HG03378 (cell line): ENCODE results near the gene AK3.
"Not testable (repeated sequence)": the region's sequence is repeated elsewhere in the genome, so short reads cannot be mapped to it uniquely, and the experiment has no call there.

Source experiments
- ATAC-seq: cut with Tn5 transposase; IDR thresholded peaks from one replicate; pipeline ENCODE4 v1.9.1; 2021; ENCODE audit warnings: mild to moderate bottlenecking, moderate library complexity; ENCODE audit not compliant: unreplicated experiment

Gene AK3

DNA sequence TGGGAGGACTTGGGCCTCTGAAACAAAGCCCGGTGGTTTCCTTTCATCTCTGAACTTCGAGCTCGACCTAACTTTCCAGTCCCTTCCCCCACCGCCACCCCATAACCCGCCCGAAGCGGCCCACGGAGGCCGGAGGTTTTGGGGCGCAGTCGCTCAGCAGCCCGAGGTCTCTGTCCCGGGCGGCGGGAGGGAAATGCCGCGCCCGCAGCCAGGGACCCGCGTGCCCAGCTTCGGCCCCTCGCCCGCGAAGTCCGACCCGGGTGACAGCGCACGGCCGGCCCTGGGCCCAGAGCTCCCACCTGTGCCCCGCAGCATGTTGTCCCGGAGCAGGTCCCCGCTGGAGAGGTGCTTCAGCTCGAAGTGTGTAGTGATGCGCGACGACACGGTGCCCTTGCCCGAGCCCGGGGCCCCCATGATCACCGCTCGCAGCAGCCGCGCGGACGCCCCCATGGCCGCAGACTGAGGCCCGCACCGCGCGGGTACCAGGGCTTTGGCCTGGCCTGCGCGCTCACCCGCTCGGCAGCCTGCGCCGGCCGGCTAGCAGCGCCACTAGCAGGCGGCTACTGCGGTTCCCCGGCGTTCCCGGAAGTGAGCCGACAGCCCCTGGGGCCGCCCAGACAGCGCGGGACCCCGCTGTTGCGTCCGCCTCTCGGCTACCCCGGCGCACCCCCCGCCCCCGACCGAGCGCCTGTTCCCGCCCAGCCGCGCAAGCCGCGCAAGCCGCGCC, at the start of gene AK3:
AK3 (minus strand) TSS at position 565 of the 727 bp plus-strand sequence; CDS start at position 450, 115 bp downstream.
- ATAC-seq = peak; percentile 68

DNA sequence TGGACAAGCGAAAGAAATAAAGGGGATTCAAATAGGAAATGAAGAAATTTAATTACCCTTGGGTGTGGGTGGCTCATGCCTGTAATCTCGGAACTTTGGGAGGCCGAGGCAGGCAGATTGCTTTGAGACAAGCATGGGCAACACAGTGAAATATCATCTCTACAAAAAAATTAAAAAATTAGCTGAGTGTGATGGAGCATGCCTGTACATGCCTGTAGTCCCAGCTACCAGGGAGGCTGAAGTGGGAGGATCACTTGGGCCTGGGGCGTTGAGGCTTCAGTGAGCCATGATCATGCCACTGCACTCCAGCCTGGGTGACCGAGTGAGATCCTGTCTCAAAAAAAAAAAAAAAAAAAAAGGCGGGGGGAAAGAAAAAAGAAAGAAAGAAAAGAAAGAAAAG, 47.7 kb upstream of the AK3 start:
- no peak for ATAC-seq

DNA sequence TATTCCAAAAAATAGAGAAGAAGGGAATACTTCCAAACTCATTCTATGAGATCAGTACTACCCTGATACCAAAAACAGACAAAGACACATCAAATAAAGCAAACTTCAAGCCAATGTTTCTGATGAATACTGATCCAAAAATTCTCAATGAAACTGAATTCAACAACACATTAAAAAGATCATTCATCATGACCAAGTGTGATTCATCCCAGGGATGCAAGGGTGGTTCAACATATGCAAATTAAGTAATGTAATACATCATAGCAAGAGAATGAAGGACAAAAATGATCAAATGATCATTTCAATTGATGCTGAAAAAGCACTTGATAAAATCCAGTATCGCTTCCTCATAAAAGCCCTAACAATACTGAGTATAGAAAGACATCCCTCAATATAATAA, 46.9 kb upstream of the AK3 start:
- ATAC-seq = no peak

DNA sequence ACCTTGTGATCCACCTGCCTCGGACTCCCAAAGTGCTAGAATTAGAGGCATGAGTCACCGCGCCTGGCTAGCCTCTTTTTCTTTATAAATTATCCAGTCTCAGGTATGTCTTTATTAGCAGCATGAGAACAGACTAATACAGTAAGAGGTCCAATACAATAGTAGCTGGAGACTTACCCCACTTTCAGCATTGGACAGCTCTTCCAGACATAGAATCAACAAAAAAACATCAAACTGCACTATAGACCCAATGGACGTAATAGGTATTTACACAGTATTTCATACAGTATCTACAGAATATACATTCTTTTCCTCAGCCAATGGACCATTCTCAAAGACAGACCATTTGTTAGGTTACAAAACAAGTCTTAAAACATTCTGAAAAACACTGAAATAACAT, 45.6 kb upstream of the AK3 start:
- no peak for ATAC-seq

DNA sequence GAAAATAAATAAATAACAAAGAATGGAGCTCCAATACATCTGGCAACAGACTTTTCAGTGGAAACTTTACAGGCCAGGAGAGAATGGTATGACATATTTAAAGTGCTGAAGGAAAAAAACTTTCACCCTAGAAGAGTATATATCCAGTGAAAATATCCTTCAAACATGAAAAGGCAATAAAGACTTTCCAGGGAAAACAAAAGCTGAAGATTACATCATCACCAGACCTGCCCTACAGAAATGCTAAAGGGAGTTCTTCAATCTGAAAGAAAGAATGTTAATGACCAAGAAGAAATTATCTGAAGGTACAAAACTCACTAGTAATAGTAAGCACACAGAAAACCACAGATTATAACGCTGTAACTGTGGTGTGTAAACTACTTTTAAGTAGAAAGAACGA, 43.4 kb upstream of the AK3 start:
- no peak for ATAC-seq

DNA sequence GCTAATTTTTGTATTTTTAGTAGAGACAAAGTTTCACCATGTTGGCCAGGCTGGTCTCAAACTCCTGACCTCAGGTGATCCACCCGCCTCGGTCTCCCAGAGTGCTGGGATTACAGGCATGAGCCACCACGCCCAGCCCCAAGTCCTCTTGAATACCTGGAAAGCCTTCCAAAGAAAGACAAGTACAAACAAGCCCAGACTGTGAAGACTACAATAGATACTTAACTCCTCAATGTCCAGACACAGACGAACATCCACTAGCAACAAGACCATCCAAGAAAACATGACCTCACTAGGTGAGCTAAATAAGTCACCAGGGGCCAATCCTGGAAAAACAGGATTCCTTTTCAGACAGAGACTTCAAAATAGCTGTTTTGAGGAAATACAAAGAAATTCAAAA, 42.2 kb upstream of the AK3 start:
- ATAC-seq = not testable (repeated sequence)

DNA sequence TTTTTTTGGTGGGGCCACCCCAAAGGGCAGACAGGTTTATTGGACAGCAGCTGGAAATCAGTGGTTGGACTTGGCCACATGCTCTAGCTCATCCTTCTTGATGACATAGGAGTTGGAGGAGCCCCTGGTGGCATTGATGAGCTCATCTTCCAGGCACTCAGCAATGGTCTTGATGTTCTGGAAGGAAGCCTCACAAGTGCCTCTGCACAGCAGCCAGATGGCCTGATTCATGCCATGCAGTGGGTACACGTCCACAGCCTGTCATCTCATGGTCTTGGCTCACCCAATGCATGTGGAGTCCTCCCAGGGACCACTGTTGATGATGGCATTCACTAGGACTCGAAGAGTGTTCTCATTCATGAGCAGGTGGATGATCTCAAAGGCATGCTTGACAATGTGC, 40.4 kb upstream of the AK3 start:
- ATAC-seq = no peak

DNA sequence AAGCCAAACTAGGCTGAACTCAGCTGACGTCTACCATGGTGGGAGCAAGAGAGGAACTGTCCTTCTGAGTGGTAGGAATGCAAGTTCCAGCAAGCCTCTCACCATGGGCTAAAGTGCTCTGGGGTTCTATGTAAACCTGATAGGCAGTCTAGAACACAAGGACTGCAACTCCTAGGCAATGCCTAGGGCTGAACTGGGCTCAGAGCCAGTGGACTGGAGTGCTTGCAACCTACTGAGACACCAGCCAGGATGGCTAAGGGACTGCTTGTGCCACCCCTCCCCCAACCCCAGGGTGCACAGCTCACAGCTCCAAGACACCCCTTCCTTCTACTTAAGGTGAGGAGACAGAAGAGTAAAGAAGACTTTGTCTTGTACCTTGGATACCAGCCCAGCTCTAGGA, 39.6 kb upstream of the AK3 start:
- no peak for ATAC-seq

DNA sequence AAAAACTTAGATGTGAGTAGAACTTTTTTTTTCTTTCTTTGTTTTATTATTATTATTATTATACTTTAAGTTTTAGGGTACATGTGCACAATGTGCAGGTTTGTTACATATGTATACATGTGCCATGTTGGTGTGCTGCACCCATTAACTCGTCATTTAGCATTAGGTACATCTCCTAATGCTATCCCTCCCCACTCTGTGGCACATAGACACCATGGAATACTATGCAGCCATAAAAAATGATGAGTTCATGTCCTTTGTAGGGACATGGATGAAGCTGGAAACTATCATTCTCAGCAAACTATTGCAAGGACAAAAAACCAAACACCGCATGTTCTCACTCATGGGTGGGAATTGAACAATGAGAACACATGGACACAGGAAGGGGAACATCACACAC, 34.0 kb upstream of the AK3 start:
- ATAC-seq = not testable (repeated sequence)

DNA sequence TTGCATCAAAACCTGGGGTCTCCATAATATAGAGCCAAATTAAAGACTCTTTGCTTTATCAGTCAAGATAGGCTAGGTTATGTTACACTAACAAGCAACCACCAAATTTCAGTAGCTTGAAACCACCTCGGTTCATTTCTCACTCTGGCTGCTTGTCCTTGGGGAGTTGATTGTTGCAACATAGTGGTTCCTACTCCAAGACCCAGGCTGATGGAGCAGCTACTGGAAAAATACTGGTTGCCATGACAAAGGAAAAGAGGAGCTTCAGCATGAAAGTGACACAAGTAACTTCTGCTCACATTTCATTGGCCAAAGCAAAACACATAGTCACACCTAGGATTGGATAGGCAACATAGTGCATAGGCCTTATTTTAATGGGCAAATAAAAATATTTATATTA, 33.2 kb upstream of the AK3 start:
- no peak for ATAC-seq

DNA sequence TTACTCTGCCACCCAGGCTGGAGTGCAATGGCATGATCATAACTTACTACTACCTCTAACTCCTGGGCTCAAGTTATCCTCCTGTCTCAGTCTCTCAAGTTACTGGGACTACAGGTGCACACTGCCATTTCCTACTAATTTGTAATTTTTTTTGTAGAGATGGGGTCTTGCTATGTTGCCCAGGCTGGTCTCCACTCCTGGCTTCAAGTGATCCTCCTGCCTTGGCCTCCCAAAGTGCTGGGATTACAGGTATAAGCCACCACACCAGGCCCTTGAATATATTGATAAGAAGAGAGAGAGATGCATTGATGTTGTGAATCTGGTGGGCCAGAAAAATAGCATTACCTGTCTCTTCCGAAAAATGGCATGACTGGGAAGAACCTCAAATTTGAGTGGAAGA, 30.8 kb upstream of the AK3 start:
- no peak for ATAC-seq

DNA sequence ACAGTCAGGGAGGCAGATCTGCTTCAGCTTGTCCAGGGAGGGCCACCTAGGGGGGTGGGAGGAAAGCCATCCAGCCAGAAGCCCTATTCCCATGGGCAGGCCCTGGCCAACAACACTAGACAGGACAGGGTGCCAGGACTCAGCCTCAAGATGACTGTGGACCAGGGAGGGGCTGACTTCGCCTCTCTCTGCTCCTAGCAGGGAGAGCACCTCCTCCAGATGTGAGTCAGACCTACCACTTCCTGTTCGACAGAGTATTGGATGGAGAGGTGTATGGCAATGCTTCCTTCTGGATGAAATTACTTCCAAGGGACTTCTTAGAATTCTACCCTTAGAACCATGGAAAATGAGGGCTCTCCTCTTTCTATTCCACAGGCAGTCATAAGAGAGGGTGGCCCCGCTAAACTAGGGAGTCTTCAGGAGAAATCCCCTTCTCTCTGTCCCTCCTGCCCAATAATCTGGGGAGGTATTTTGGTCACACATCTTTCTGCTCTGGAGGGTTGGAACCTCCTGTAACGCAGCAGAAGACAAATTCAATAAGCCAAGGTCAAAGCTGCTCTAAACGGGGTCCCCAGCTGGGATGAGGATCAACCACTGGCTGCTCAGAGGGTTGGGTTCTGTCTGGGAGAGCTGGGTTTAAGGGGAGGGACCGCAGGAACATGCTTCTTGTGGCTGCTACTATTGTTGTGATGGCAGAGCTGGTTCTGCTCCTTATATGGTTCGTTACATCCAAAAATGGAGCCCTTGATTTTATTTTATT, 28.5 kb upstream of the AK3 start:
- no peak for ATAC-seq

DNA sequence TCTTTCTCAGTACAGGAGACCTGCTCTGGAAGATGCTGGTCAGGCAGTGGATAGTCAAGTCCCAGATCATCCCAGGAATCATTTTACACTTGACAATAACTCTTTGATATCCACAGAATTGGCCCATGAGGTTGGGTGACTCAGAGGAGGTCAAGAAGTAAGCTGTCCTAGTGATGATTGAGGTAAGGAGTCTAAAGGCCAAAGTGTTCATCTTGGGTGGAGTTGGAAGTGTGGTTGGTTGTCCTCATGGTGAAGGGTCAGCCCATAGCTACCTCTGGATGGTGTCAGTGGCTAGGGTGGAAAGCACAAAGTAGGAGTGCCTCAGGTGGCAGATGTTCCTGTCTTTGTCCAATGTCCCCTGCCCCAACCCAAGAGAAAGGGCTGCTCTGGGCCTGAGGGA, 27.7 kb upstream of the AK3 start:
- ATAC-seq = no peak

DNA sequence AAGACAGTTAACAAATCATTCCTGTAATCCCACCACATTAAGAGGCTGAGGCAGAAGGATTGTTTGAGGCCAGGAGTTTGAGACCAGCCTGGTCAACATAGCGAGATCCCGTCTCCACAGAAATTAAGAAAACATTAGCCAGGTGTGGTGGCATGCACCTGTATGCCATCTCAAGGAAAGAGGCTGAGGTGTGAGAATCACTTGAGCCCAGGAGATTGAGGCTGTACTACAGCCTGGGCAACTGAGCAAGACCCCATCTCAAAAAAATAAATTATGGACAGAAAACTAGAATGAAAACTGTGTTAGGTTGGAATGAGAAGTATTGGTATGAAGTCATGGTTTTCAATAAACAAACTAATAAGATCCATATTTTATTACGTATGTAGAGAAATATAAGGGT, 23.0 kb upstream of the AK3 start:
- ATAC-seq = no peak

DNA sequence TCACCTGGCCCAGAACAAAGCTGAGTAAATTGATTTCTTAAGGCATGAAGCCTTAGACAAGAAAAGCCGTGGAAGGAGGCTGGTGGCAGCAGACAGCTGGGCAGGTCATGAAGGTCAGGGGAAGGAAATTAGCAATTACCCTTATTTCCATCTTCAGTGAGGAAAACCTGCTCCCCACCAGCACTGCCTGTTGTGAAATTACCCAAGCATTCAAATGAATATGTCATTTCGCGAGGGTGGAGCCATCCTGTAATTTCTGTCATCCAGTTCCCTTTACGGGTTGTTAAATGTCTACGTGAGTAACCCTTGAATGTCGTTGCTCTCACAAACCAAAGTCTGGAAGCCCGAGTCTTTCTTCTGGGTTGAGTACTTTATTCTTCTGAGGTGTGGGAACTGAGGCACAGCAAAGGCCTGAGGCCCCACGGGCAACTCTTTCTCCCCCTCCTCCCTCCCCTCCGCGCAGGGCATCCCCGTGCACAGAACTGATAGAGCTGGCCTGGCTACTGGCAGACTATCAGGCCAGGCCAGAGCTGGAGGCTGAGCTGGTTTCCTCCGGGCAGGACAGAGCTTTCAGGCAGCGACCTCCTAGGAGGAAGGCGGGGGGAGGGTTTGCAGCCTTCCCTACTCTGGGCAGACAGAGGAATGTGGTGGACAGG, 22.0 kb upstream of the AK3 start:
- ATAC-seq = peak; percentile 1

DNA sequence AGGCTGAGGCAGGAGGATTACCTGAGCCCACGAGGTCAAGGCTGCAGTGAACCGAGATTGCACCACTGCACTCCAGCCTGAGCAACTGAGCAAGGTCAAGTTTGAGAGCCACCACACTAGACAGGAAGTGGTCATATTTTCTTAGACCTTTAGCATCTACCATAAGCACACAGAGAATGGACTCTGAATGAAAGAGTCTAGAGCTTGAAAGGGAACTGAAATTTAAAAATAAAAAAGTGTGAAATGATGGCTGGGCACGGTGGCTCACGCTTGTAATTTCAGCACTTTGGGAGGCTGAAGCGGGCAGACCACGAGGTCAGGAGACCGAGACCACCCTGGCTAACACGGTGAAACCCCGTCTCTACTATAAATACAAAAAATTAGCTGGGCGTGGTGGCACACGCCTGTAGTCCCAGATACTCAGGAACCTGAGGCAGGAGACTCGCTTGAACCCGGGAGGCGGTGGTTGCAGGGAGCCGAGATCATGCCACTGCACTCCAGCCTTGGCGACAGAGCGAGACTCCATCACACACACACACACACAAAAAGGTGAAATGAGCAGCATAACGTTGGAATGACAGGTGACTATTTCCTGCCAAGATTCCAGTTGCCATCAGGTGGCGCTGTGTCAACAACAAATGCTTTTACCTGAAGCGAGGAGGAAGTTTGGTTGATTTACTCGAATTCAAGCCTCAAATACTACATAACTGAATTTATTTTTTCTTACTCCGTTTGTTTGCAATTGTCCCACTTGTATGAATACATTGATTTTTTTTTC, 21.3 kb upstream of the AK3 start:
- ATAC-seq = peak; percentile 80

DNA sequence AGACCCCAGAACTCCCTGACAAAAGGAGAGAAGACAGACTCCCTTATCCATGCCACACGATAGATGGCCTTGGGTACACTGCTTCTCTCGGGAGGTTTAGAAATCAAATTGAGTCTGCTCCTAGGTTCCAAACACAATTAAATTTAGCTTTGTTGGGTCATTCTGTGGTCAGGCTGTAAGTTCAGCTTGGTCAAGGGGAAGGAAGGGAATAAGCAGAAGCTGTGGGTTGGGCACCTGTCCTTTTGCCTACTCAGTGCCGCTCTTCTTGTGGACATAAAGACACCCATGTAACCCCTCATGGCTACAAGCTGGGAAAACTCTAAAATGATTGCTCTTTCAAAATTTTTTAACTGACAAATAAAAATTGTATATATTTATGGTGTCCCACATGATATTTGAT, 19.1 kb upstream of the AK3 start:
- no peak for ATAC-seq

DNA sequence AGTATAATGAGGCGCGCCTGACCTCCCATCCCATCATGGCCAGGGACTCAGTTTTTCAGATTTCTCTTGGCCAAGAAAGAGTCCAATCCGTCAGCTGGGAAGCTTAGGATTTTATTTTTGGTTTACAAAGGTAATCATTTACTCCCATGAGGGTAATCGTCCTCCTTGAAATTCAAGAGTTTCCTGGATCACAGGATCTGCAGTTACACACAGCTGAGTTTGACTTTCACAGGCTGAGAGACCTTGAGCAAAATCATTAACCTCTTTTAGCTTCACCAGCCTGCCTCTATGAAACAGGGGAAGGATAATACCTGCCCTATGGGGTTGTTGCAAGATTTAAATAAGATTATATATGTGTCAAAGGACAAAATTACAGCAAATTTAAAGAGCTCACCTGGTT, 15.4 kb upstream of the AK3 start:
- no peak for ATAC-seq

DNA sequence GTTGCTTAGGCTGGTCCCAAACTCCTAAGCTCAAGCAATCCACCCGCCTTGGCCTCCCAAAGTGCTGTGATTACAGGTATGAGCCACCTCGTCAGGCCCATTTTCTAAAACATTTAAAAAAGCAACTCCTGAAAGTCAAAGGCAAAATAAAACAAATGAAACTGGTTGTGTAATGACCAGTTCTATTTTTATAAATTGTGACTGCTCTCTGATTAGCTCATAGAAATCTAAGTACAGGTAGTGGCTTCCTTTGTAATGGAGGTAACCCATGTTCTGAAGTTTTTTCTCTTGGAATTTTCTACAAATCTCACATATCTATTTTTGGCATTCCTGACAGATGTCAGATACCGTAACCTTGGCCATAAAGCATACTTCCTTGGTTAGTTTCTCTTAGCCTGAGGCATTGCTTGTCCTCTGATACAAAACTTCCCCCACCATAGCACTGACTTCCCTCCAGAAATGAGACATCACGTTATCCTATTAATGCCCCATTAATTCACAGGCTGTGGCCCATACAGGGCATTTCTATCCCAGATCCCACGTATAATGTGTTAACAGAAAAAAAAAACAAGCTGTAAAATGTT, 14.1 kb upstream of the AK3 start:
- ATAC-seq = no peak

DNA sequence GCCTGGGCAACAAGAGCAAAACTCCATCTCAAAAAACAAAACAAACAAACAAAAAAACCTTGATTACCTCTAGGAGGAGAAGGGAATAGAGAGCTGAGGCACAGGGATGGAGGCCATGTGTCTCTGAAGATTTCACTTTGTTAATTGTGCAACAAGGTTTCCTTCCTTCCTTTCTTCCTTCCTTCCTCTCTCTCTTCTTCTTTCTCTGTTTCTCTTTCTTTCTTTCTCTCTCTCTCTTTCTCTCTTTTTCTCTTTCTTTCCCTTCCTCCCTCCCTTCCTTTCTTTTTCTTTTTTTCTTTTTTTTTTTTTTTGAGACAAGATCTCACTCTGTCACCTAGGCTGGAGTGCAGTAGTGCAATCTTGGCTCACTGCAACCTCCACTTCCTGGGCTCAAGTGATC, 13.5 kb upstream of the AK3 start:
- ATAC-seq = not testable (repeated sequence)
